RWPE2 (cell line): Measurements from ENCODE around the gene SSX2IP.
"Not testable (repeated sequence)": the region's sequence is repeated elsewhere in the genome, so short reads cannot be mapped to it uniquely, and the experiment has no call there.

Experiments used
- ATAC-seq: fragments of 200-7000 bp; cut with Tn5 transposase; 3 replicates; pipeline ENCODE4 v1.9.1; 2021; ENCODE audit warnings: low read depth
- DNase-seq: peaks from one replicate; pipeline ENCODE4 v3.0.0-alpha.2; 2020; ENCODE audit warnings: low spot score
- H3K27ac ChIP-seq: fragments of 450-650 bp; 2 replicates; pipeline ENCODE4 v1.5.1; 2017; ENCODE audit warnings: mild to moderate bottlenecking; ENCODE audit not compliant: poor library complexity, severe bottlenecking
- H3K27me3 ChIP-seq: fragments of 250-450 bp; sonication (Bioruptor Pico); 2 replicates; pipeline ENCODE4 v1.5.1; 2021; ENCODE audit warnings: mild to moderate bottlenecking, moderate library complexity; ENCODE audit not compliant: insufficient read depth, poor library complexity, severe bottlenecking
- H3K36me3 ChIP-seq: fragments of 250-450 bp; sonication (Bioruptor Pico); 2 replicates; pipeline ENCODE4 v1.5.1; 2020; ENCODE audit warnings: low read depth, mild to moderate bottlenecking, moderate library complexity
- H3K4me1 ChIP-seq: fragments of 250-450 bp; sonication (Bioruptor Pico); 2 replicates; pipeline ENCODE4 v1.5.1; 2021; ENCODE audit warnings: mild to moderate bottlenecking, moderate library complexity; ENCODE audit not compliant: insufficient read depth, poor library complexity, severe bottlenecking
- H3K4me3 ChIP-seq: fragments of 250-450 bp; sonication (Bioruptor Pico); 2 replicates; pipeline ENCODE4 v1.5.1; 2021; ENCODE audit warnings: mild to moderate bottlenecking, moderate library complexity; ENCODE audit not compliant: severe bottlenecking
- H3K9me3 ChIP-seq: fragments of 250-450 bp; sonication (Bioruptor Pico); 2 replicates; pipeline ENCODE4 v1.5.1; 2021; ENCODE audit warnings: mild to moderate bottlenecking, moderate library complexity; ENCODE audit not compliant: severe bottlenecking
- CTCF ChIP-seq: fragments of 450-650 bp; IDR thresholded peaks from one replicate; pipeline ENCODE4 v1.5.1; 2017; ENCODE audit warnings: mild to moderate bottlenecking, moderate library complexity; ENCODE audit not compliant: poor library complexity, severe bottlenecking

SSX2IP gene

GRCh38 chr1:84598846-84599741, 91.2 kb downstream of the SSX2IP start:
- Histone ChIP-seq H3K9me3 (no peaks in the 10 kb centered on the region), H3K27me3 (no peaks in the 10 kb centered on the region), H3K27ac (peak overlapping the region; percentile 77), H3K4me3 (no peak overlapping the region), H3K4me1 (peaks cover 13% of the 10 kb centered on the region), H3K36me3 (no peaks in the 10 kb centered on the region)
- no peak for TF ChIP-seq CTCF
- DNase-seq (no peak), ATAC-seq (peak; percentile 69)

GRCh38 chr1:84598418-84598817, 91.8 kb downstream of the SSX2IP start:
- DNase-seq (no peak), ATAC-seq (no peak)
- TF ChIP-seq CTCF: no peak
- Histone ChIP-seq H3K4me3 (no peak overlapping the region), H3K36me3 (no peaks in the 10 kb centered on the region), H3K4me1 (peaks cover 13% of the 10 kb centered on the region), H3K9me3 (no peaks in the 10 kb centered on the region), H3K27me3 (no peaks in the 10 kb centered on the region), H3K27ac (peak overlapping the region; percentile 77)

GRCh38 chr1:84597011-84597410, 93.2 kb downstream of the SSX2IP start:
- Histone ChIP-seq H3K27ac (no peak overlapping the region), H3K27me3 (no peaks in the 10 kb centered on the region), H3K4me3 (no peak overlapping the region), H3K36me3 (no peaks in the 10 kb centered on the region), H3K4me1 (peaks cover 13% of the 10 kb centered on the region), H3K9me3 (no peaks in the 10 kb centered on the region)
- TF ChIP-seq CTCF: no peak
- DNase-seq (no peak), ATAC-seq (no peak)

GRCh38 chr1:84594959-84595358, 95.3 kb downstream of the SSX2IP start:
- ATAC-seq, H3K27ac ChIP-seq, H3K4me3 ChIP-seq, DNase-seq, H3K27me3 ChIP-seq, H3K36me3 ChIP-seq, H3K9me3 ChIP-seq: not testable (repeated sequence)
- peaks cover 11% of the 10 kb centered on the region for H3K4me1 ChIP-seq
